ENCODE measurements around the gene STARD10. TPM values are rescaled to one million over a fixed set of nuclear protein-coding genes. Genes with fewer than 3 reads are reported as not detected.

STARD10 gene
- total RNA-seq, 2 donors from 2014 or later, result 9.5 to 17.8 TPM

- Mint-ChIP-seq H3K9me3 (no peaks in the 10 kb centered on the region), H3K4me1 (ENCODE audit: low read depth in 2 of 2) (peaks cover 54 to 71% of the 10 kb centered on the region in 2 donors), H3K4me3 (peak overlapping the region; percentile 90), H3K27me3 (no peaks in the 10 kb centered on the region), H3K27ac (peak overlapping the region; percentile 85 to 95), H3K36me3 (no peaks in the 10 kb centered on the region)
- DNase-seq (ENCODE audit: low spot score) (no peak), ATAC-seq (no peak)
Measured at GRCh38 chr11:72720047-72720446, 73.8 kb downstream of the STARD10 start.

- H3K4me1 Mint-ChIP-seq (ENCODE audit: low read depth in 2 of 2), result peaks cover 56 to 72% of the 10 kb centered on the region in 2 donors
- H3K36me3 Mint-ChIP-seq, result no peaks in the 10 kb centered on the region
- ATAC-seq (no peak), DNase-seq (ENCODE audit: low spot score) (no peak)
- H3K9me3 Mint-ChIP-seq, result no peaks in the 10 kb centered on the region
- H3K27me3 Mint-ChIP-seq, result no peaks in the 10 kb centered on the region
- peak overlapping the region; percentile 90 for H3K4me3 Mint-ChIP-seq
- H3K27ac Mint-ChIP-seq, result peak overlapping the region; percentile 85 to 95
Measured at GRCh38 chr11:72719551-72719950, 74.3 kb downstream of the STARD10 start.

GRCh38 chr11:72719144-72719543 lies 74.7 kb downstream of the STARD10 start:
- no peaks in the 10 kb centered on the region for H3K9me3 Mint-ChIP-seq
- H3K27ac Mint-ChIP-seq, result peak overlapping the region; percentile 85 to 95
- H3K36me3 Mint-ChIP-seq, result no peaks in the 10 kb centered on the region
- H3K27me3 Mint-ChIP-seq, result no peaks in the 10 kb centered on the region
- H3K4me3 Mint-ChIP-seq, result peak overlapping the region; percentile 90
- no peak for DNase-seq (ENCODE audit: low spot score)
- H3K4me1 Mint-ChIP-seq (ENCODE audit: low read depth in 2 of 2), result peaks cover 60 to 72% of the 10 kb centered on the region in 2 donors
- peak in 1 of 2 donors; percentile 34 for ATAC-seq

GRCh38 chr11:72718101-72718501 lies 75.7 kb downstream of the STARD10 start:
- no peaks in the 10 kb centered on the region for H3K9me3 Mint-ChIP-seq
- H3K4me3 Mint-ChIP-seq, result no peak overlapping the region
- peak overlapping the region; percentile 85 to 95 for H3K27ac Mint-ChIP-seq
- DNase-seq (ENCODE audit: low spot score) (no peak), ATAC-seq (no peak)
- H3K27me3 Mint-ChIP-seq, result no peaks in the 10 kb centered on the region
- no peaks in the 10 kb centered on the region for H3K36me3 Mint-ChIP-seq
- peaks cover 60 to 67% of the 10 kb centered on the region in 2 donors for H3K4me1 Mint-ChIP-seq (ENCODE audit: low read depth in 2 of 2)

GRCh38 chr11:72716788-72717435 lies 76.9 kb downstream of the STARD10 start:
- Mint-ChIP-seq H3K4me3 (no peak overlapping the region), H3K9me3 (no peaks in the 10 kb centered on the region), H3K36me3 (no peaks in the 10 kb centered on the region), H3K4me1 (ENCODE audit: low read depth in 2 of 2) (peaks cover 56 to 66% of the 10 kb centered on the region in 2 donors), H3K27me3 (no peaks in the 10 kb centered on the region), H3K27ac (no peak overlapping the region)
- ATAC-seq (no peak), DNase-seq (ENCODE audit: low spot score) (no peak)

GRCh38 chr11:72716290-72716689 lies 77.6 kb downstream of the STARD10 start:
- Mint-ChIP-seq H3K4me1 (ENCODE audit: low read depth in 2 of 2) (peaks cover 49 to 60% of the 10 kb centered on the region in 2 donors), H3K9me3 (no peaks in the 10 kb centered on the region), H3K4me3 (no peak overlapping the region), H3K27ac (no peak overlapping the region), H3K36me3 (no peaks in the 10 kb centered on the region), H3K27me3 (no peaks in the 10 kb centered on the region)
- ATAC-seq, result no peak
- DNase-seq (ENCODE audit: low spot score), result no peak

- no peak for DNase-seq (ENCODE audit: low spot score)
- no peak for ATAC-seq
- Mint-ChIP-seq H3K4me3 (no peak overlapping the region), H3K27ac (peak overlapping the region; percentile 37 to 79), H3K36me3 (no peaks in the 10 kb centered on the region), H3K4me1 (ENCODE audit: low read depth in 2 of 2) (peaks cover 19 to 46% of the 10 kb centered on the region in 2 donors), H3K9me3 (no peaks in the 10 kb centered on the region), H3K27me3 (no peaks in the 10 kb centered on the region)
Measured at GRCh38 chr11:72712841-72713240, 81.0 kb downstream of the STARD10 start.

GRCh38 chr11:72712168-72712751 lies 81.6 kb downstream of the STARD10 start:
- H3K36me3 Mint-ChIP-seq, result no peaks in the 10 kb centered on the region
- H3K27me3 Mint-ChIP-seq, result no peaks in the 10 kb centered on the region
- no peak overlapping the region for H3K4me3 Mint-ChIP-seq
- peaks cover 19 to 45% of the 10 kb centered on the region in 2 donors for H3K4me1 Mint-ChIP-seq (ENCODE audit: low read depth in 2 of 2)
- DNase-seq (ENCODE audit: low spot score) (no peak), ATAC-seq (peak in 1 of 2 donors; percentile 34)
- H3K9me3 Mint-ChIP-seq, result no peaks in the 10 kb centered on the region
- peak overlapping the region; percentile 37 to 79 for H3K27ac Mint-ChIP-seq

GRCh38 chr11:72711141-72711540 lies 82.7 kb downstream of the STARD10 start:
- DNase-seq (ENCODE audit: low spot score) (no peak), ATAC-seq (no peak)
- Mint-ChIP-seq H3K27ac (peak overlapping the region; percentile 21 to 58), H3K4me1 (ENCODE audit: low read depth in 2 of 2) (peaks cover 16 to 47% of the 10 kb centered on the region in 2 donors), H3K27me3 (no peaks in the 10 kb centered on the region), H3K36me3 (no peaks in the 10 kb centered on the region), H3K9me3 (no peaks in the 10 kb centered on the region), H3K4me3 (no peak overlapping the region)

GRCh38 chr11:72710278-72710677 lies 83.6 kb downstream of the STARD10 start:
- H3K9me3 Mint-ChIP-seq, result no peaks in the 10 kb centered on the region
- no peaks in the 10 kb centered on the region for H3K27me3 Mint-ChIP-seq
- ATAC-seq (no peak), DNase-seq (ENCODE audit: low spot score) (no peak)
- peaks cover 15 to 44% of the 10 kb centered on the region in 2 donors for H3K4me1 Mint-ChIP-seq (ENCODE audit: low read depth in 2 of 2)
- no peaks in the 10 kb centered on the region for H3K36me3 Mint-ChIP-seq
- H3K4me3 Mint-ChIP-seq, result no peak overlapping the region
- H3K27ac Mint-ChIP-seq, result no peak overlapping the region

- Mint-ChIP-seq H3K9me3 (no peaks in the 10 kb centered on the region), H3K27ac (no peak overlapping the region), H3K4me1 (ENCODE audit: low read depth in 2 of 2) (peaks cover 11 to 43% of the 10 kb centered on the region in 2 donors), H3K4me3 (no peak overlapping the region), H3K27me3 (no peaks in the 10 kb centered on the region), H3K36me3 (no peaks in the 10 kb centered on the region)
- ATAC-seq, result no peak
- no peak for DNase-seq (ENCODE audit: low spot score)
Measured at GRCh38 chr11:72709478-72710238, 84.2 kb downstream of the STARD10 start.

GRCh38 chr11:72707032-72707431 lies 86.8 kb downstream of the STARD10 start:
- H3K4me1 Mint-ChIP-seq (ENCODE audit: low read depth in 2 of 2), result peaks cover 0 to 34% of the 10 kb centered on the region in 2 donors

GRCh38 chr11:72706579-72706978 lies 87.3 kb downstream of the STARD10 start:
- Mint-ChIP-seq H3K4me1 (ENCODE audit: low read depth in 2 of 2) (peaks cover 0 to 34% of the 10 kb centered on the region in 2 donors), H3K27me3 (no peaks in the 10 kb centered on the region), H3K36me3 (no peaks in the 10 kb centered on the region), H3K4me3 (no peak overlapping the region), H3K27ac (peak overlapping the region in 1 of 2 donors; percentile 2), H3K9me3 (no peaks in the 10 kb centered on the region)
- DNase-seq (ENCODE audit: low spot score) (no peak), ATAC-seq (no peak)

More at GRCh38 chr11:72707032-72707431, 86.8 kb downstream of the STARD10 start:
- DNase-seq (ENCODE audit: low spot score) (no peak), ATAC-seq (no peak)
- H3K27ac Mint-ChIP-seq, result peak overlapping the region in 1 of 2 donors; percentile 5
- no peaks in the 10 kb centered on the region for H3K36me3 Mint-ChIP-seq
- no peaks in the 10 kb centered on the region for H3K9me3 Mint-ChIP-seq
- no peaks in the 10 kb centered on the region for H3K27me3 Mint-ChIP-seq
- H3K4me3 Mint-ChIP-seq, result no peak overlapping the region
